T-helper 22 cell (primary cell): Measurements from ENCODE around the gene NTN1.
"Not testable (repeated sequence)": the region's sequence is repeated elsewhere in the genome, so short reads cannot be mapped to it uniquely, and the experiment has no call there.

Source experiments
- DNase-seq: peaks from one replicate; pipeline ENCODE4 v3.0.0-alpha.2; 2020; ENCODE audit warnings: low read depth

Gene NTN1

DNA sequence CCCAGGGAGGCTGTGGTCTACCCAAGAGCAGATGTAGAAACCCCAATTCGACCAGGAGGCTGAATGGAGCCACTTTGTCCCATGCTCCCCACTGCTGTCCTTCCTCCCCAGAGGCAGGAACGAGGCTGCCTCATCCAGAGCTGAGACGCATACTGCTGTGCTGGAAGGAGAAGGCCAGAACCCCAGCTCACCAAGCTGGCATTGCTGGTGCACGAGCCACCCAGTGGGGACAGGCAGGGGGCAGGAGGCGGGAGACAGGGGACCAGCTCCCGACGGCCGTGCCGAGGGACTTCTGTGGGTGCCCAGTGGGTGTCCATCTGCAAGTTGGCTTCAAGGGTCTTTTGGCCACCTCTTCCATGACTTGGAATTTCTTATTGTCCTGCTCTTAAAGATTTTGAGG lies 66.6 kb downstream of the NTN1 start:
- DNase-seq, result no peak

DNA sequence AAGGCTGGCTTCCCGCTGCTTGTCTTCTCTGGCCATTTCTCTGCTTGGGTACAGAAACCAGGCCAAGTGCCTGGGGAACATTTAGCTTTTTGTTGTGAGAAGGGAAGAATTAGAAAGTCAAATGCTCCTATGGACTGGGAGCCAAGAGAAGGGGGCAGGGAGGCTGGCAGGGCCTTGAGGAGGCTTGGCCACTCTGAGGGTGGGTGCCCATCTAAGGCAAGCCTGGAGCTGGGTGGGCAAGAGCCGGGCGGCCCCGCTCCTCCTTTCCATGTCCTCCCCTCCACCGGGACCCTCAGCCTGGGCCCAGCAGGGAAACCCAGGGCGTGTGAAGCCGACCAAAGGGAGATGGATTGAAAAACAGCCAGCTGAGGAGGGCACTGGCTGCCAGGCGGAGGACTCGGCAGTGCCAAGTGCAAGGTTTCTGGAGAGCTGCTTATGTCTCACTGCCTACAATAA lies 69.4 kb downstream of the NTN1 start:
- no peak for DNase-seq

DNA sequence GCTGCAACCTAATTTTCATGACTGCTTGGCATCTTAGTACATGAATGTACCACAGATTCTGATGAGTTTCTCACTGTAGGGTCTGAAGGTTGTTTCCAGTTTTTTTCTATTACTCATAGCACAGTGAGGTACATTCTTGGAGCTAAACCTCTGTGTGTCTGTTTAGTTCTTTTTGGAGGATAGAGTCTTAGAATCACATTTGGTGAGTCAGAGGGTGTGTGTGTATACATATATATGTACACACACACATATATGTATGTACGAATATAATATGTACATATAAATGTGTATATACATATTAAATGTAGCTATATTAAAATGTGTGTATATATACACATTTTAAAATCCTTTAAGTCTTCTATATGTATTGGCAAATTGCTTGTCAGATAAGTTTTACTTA lies 72.9 kb downstream of the NTN1 start:
- no peak for DNase-seq

DNA sequence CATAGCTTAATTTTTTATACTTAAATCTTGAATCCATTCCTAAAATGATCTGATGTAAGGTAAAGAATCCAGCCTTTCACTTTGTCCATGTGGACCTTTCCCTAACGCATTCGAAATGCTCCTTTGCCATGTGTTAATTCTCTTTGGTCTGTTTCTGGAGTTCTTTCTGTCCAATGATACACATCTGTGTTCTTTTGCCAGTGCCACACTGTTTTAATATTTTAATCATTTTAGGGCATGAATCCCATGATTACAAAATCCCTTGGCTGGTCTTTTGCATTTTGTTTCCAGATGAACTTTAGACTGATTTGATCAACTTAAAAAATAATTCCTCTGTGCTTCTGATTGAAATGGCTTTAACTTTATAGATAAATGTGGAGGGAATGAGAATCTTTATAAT lies 74.1 kb downstream of the NTN1 start:
- no peak for DNase-seq

DNA sequence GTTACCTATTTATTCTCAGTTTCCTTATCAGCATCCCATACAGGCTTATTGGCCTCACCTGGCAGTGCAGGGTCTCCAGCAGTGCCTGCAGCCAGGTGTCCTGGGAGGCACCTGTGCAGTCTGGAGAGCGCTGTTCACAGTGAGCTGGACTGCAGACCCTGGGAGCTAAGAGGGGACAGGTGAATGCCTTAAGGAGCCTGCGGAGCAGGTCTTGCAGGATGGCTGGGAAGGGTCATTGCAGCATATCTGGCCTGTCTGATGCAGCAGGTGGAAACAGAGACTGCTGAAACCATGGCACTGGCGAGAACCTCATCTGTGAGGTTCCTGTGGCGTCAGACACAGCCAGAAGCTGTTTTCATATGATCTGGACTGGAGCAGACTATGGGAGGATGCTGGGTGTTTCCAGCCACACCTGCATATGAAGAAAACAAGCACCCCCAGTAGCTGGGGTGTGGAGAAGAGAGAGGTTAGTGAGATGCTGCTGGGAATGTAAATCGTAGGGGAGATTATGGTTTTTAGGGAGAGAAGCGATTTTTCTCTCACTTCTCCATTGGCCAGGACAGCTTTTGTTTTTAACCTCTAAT lies 77.0 kb downstream of the NTN1 start:
- no peak for DNase-seq

DNA sequence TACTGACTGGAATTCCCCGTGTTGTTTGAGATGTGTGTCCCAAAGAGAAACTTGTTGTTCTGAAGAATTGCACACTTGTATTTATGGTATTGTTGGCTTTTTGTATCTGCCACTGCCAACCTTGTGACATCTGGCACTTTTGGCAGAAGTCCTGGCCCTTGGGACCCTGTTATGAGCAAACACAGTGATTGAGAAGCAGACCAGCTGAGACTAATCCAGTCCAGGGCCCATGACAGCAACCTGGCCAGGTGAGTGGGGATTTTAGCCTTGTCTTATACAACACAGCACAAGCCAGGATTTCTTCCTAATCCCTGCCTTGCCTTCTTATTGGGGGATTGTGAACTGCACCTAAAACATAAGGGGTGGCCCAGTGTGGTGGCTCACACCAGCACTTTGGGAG lies 80.0 kb downstream of the NTN1 start:
- DNase-seq, result no peak

DNA sequence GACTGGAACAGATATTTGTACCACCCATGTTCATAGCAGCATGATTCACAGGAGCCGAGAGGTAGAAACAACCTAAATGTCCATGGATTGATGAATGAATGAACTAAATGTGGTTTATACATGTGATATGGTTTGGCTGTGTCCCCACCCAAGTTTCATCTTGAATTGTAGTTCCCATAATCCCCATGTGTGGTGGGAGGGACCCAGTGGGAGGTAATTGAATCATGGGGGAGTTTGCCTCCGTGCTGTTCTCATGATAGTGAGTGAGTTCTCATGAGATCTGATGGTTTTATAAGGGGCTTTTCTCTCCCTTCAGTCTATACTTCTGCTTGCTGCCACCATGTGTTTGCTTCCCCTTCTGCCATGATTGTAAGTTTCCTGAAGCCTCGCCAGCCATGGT lies 81.9 kb downstream of the NTN1 start:
- DNase-seq, result not testable (repeated sequence)

DNA sequence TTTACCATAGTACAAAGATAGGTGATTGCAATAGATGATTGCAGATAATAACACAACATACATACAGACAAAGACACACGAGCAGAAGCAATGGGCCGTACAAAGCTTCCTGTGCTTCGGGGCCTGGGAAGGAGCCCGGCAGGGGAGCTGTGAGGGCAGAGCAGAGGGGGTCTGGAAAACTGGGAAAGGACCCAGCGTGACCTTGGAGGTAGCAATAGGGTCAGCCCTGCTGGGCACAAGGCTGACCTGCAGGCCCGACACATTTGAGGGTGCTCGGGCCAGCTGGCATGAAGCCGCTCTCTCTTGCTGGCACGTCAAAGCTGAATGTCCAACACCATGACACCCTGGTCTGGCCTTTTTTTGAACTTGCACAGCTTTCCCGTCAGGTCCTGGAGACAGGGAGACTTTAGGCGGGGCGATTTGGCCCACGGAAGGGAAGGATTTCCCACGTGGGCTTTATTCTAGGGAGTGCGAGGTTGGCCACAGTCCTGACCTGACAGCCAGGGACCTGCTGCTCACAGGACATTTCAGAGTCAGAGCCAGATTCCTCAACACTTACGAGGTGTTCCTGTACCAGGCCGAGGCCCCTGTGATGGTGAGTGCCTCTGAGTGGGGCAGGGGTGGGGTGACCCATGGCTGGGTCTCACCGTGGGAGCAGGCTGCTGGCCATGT lies 83.2 kb downstream of the NTN1 start:
- no peak for DNase-seq

DNA sequence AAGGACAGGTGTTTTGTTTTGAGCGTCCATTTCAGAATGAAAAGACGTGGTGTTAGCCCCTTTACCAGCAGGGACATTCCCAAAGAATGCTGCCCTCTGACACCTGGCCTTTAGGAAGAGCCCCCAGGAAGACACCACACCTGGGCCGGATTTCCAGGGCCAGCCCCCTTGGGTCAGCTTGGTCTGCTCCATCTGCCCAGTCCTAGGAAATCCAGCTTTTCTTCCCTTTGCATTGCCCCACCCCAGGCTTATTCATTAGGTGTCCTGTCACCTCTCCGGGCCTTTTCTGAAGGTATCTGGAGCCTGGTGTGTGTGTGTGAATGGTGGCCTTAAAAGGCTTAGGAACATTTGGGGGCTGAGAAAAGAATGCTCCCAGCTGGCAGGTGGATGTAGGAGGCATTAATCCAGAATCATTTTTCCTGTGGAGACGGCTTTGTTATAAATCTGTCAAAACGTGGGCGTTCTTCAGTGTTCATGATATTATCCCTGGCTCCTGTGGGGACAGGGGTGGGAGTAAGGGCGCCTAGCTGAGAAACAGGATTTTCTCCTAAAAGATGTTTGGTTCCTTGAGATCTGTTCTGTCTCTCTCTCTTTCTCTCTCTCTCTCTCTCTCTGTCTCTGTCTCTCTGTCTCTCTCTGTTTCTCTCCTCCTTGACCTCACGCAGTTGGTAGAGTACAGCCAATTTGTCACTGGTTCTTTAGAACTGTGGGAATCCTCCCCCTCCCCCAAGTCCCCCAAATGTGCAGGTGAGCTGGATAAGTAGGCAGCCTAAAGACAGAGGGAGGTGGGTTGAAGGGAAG lies 84.0 kb downstream of the NTN1 start:
- DNase-seq, result no peak

DNA sequence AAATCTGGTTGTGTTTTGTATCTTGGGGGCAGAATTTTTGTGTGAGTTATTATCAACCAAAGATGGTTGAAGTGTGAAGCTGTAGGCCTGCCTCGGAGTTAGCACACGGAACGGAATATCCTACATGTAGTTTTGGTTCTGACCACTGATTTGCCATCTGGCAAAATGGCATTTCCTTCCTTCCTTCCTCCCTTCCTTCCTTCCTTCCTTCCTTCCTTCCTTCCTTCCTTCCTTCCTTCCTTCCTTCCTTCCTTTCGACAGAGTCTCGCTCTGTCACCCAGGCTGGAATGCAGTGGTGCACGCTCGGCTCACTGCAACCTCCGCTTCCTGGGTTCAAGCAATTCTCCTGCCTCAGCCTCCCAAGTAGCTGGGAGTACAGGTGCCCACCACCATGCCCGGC lies 85.0 kb downstream of the NTN1 start:
- not testable (repeated sequence) for DNase-seq

DNA sequence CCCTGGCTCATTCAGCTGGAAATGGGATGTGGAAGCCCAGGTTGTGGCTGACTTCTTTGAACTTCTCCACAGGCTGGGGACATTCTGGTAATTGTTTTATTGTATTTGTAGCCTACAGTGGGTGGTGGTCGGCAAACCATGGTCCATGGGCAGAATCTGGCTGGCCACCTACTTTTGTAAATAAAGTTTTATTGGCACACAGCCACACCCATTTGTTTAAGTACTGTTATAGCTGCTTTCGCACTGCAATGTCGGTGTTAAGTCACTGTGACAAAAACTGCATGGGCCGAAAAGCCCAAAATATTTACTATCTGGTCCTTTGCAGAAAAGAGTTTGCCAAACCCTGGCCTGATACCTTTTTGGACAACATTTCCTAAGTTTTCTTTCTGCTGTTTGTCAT lies 86.2 kb downstream of the NTN1 start:
- DNase-seq, result no peak

DNA sequence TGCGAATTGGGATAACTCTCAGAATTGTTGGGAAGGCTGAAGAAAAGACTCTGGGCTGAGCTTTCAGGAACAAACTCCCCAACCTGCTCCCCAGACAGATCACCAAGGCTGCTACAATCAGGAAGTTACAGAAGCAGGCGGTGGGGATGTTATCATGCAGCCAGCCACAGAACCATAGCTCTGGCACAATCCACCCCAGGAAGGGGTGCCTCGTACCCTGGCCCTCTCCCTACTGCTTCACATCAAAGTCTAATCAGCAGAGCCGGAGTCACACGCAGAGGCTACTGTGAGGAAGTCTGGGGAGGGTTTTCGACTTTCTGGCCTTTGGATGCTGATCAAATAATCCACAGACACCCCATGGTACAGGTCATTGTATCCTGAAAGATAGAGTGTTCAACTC lies 86.8 kb downstream of the NTN1 start:
- DNase-seq, result no peak

DNA sequence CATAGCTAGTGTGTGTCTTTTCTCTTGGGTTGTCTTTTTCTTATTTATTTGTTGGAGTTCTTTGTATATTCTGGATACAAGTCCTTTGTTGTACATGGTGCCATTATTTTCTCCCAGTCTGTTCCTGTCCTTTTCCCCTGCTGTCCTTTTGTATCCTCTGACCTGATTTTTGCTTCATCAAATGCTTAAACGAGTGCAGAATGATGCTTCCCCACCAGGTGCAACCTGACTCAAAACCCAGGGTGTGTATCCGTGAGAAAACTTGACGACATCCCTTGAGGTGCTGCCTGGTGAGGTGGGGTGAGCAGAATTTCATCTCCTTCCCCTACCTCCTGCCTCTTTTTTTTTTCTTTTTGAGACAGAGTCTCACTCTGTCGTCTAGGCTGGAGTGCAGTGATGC lies 88.6 kb downstream of the NTN1 start:
- no peak for DNase-seq

DNA sequence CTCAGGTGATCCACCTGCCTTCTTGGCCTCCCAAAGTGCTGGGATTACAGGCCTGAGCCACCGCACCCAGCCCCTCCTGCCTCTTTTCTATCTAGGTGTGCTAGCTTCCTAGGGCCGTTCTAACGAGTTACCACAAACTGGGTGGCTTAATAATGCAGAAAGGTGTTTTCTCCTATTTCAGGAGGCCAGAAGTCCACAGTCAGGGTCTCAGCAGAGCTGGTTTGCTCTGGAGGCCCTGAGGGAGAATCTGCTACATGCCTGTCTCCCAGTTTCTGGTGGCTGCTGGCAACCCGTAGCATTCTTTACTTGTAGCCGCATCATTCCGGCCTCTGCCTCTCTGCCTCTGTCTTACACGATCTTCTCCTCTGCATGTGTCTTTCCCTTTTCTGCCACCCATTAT lies 89.2 kb downstream of the NTN1 start:
- DNase-seq, result no peak

DNA sequence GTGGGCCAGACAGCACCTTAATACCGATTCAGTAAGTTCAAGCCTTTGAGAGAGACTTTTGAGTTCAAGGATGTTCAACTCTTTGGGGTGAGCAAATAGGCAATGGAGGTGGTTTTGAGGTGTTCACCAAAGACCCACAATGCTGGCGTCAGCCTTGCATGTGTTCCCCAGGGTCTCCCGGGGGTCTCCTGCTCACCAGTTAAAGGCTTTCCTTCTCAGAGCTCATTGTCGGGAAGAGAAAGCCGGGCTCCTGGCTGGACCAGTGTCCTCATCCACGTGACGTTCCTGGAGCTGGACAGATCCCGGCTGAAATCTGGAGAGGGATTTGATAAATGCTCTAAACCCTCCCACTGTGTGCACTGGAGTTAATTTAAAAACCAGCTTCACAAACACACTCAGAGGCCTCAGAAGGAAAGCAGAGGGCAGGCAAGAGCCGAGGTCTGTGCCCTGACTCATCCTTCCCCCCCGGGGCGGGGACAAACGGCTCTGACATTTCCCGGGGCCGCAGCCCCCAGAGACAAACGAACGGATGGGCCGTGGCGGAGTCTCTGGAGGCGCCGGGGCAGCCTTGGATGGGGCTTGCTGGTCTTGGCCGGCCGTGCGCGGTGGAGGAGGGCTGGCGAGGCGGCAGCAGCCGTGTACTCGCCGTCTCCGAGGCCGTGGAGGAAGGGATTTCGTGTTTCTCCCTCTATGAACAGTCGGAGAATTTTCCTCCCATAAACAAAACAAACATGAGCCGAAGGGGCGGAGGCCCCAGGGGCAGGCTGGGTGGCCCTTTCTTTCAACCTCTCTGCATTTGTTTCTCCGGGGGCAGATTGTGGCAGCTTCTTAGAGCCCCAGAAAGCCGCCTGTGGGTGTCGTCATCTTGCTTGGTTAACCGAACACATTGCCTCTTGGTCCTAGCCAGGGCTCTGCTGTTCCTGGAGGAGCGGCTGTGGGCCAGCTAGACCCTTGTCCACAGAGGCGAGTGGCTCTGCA lies 94.2 kb downstream of the NTN1 start:
- DNase-seq, result no peak

DNA sequence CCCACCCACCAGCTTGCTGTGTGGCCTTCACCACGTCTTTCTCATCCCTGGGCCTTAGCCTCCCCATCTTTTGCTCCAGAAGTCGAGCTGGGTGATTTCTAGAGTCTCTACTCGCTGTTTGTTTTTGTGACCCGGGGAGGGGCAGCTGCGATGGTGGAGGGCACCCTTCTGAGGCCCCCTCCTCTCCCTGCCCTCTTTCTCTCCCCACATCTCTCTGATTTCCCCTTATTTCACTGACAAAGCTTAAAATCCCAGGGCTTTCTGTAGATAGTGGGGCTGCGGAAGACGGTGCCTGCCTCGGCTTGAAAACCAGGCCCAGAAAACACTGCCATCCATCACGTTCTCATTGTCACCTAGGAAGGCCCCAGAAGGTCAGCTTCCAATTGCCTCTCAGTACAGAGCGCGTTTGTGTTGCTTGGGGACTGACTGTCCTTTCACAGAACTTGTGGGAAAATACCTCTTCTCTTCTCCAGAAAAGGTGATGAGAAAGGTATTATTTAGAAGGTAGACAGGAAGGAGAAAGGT lies 95.1 kb downstream of the NTN1 start:
- DNase-seq, result no peak

DNA sequence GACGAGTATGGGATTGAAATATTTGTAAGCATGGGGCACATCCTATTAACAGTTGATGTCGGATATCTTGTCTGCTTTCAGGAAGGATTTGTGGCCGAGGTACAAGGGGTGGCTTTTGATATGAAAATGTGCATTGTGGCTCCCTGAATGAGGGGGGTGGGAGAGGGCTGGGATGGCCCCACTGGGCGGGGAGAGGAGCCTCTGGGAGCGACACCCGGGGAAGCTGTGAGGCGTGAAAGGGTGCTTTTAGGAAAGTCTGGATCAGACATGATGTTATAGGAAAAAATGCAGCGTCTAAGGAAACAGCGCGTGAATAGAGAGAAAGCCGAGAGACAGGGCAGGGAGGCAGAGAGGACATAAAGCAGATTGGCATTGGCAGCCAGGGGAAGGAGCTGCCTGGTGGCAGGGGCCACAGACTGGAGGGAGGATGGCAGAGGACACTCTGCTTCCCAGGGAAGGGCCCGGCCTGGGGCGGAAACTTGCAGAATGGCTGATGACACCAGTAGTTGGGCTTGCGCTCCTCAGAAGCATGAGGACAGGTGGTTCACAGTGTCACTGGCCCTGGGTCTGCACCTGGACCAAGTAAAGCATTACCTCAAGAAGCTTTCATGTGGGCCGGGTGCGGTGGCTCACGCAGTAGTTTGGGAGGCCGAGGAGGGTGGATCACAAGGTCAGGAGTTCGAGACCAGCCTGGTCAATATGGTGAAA lies 95.7 kb downstream of the NTN1 start:
- no peak for DNase-seq

DNA sequence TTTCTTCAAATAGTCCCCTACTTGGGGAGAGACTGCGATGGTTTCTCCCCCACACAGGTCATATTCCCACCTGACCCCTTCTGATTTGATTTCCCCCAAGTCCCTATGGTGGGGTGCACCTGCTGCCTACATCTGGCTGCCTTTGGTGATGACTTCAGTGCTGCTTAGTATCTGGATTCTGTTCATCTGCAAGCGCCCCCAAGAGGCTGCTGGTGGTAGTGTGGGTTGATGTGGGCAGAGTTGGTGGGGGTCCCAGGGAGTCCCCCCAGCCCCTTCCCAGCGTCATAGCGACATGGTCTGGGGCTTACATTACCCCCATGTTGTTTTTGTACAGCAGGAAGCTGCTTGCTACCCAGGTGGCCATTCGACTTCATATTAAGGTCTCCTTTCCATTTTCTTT lies 99.2 kb downstream of the NTN1 start:
- no peak for DNase-seq

DNA sequence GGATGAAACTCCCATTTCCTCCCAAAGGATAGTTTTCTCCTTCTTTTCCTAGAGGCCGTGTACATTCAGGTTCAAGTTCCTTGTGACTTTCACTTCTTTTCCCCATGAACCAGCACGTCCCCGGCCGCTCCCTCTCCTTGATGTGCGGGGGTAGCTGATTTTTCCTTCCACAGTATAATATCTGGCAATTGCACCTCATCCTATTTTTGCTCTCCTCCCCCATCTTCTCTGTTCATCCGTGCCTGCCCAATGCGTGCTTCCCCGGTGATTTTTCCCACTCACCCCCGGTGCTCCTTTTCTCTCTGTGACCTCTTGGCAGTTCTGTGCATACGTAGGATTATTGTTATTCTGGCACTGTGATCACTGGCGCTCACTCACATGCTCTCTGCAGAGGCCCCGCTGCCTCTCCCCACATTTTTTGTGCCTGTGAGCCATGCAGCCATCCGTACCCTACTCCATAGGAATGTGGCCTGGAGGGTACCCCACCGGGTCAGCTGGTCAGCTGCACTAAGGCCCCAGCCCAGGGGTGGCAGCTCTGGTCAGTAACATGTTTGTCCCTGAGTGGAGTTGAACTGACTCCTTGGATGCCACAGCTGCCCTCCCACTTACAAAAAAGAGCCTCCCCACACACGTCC lies 100.0 kb downstream of the NTN1 start:
- DNase-seq, result no peak

DNA sequence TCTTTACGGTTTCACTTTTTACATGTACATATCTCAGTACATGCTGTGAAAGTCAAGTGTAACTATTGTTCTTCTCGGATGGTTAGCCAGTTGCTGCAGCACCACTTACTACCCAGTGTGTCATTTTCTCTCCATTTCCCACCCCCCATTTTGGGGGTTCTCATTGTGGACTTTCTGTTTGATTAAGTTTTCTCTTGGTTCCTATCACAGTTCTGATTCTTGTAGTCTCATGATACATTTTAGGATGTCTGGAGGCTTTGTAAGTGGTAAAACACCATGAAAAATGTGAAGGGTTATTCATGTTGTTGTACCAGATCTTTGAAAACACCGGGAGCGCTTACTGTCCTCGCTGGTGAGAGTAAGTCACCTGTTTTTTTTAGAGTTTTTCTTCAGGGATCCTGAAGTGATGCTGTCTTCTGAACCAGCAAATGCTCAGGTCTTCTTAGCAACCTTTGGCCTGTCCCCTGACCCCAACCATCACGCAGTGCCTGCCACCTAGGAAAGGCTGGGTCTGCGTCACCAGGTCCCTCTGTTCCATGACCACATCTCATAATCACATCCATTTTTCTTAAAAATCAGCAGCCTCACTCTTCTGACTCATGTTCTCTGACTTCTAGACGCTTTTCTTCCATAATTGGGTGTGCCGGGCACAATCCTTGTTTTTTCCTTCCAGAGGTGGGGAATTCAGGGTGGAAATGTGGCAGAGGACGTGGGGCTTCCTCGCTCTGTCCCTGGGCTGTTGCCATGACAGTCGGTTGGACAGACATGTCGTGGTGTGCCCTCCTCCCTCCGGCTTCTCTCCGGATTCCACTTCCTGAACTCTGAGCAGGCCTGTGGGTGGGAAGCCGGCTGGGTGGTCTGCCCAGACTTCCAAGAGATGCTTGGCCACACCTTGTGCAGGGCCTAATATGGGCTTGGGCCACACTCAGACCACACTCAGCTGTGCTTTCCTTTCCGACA lies 102.6 kb downstream of the NTN1 start:
- DNase-seq, result no peak
